Measurements from ENCODE around the gene OSBPL10.

Gene OSBPL10

DNA sequence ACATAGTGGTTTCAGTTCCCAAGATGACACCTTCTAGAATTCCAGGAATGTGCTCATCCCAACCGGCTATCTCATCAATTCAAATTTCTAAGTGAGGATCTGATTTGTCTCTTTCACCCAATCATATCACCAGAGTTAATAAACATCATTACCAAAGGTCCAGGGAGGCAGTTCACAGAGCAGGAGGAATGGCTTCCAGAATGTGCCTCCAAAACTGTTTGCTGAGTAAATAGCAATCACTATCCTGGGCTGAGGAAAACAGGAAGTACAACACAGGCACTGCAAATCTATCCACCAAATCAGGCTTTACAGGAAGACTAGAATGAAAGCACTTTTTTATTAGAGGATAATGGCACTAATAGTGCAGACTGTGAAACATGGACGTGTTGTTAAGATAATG, 61.5 kb downstream of the OSBPL10 start:
- DNase-seq (ENCODE audit: insufficient read length, low spot score) (no peak), FAIRE-seq (no peak)
- TF ChIP-seq POLR2AphosphoS5 (IDR thresholded peaks at IDR 0.05; ENCODE audit: low read depth, low read length), result no peak
- no peak for TF ChIP-seq SPI1 (IDR thresholded peaks at IDR 0.05; ENCODE audit: low read depth, low read length)
- TF ChIP-seq POLR2A (IDR thresholded peaks at IDR 0.05; ENCODE audit: low read depth, low read length), result no peak
- TF ChIP-seq TAF1 (IDR thresholded peaks at IDR 0.05; ENCODE audit: low read depth, low read length), result no peak
- TF ChIP-seq POU2F2 (IDR thresholded peaks at IDR 0.05; ENCODE audit: low read depth, low read length), result no peak
- TF ChIP-seq PAX5 (IDR thresholded peaks at IDR 0.05; ENCODE audit: insufficient read depth, low read length, severe bottlenecking), result no peak

DNA sequence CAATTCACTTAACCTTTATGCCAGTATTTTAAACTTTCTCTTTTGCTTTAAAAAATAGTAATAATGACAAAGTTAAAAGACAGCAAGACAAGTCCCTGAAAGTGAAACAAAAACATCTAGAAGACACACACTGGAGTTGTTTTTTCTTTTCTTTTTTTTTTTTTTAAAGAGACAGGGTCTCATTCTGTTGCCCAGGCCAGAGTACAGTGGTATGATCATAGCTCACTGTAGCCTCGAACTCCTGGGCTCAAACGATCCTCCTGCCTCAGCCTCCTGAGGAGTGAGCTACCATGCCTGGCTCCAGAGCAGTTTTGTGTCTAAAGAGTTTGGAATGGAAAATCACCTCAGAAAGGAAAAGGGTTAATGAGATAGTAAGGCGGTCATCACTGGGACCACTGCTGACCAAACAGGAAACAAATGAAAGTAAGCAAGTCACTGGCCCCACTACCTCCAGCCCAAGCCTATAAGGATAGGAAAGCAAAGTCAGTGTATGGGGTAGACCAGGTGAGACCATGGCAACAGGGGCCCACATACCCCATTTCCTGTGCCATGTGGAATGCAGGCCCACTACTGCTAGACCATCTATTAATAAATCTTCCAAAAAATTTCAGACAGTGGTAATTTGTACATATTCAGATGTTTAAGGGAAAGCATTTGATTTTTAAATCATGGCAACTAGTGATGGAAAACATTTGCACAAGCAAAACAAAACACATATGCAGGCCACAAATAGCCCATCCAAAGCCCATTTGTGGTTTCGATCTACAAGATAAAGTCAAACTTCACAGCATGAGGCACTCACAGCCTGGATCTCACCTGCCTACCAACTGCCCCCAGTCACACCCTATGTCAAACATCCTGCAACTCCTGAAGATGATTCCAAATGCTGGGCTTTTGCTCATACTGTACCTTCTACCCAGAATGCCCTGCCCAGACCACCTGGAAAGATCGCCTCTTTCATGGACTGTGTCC, 62.6 kb downstream of the OSBPL10 start:
- TF ChIP-seq TAF1 (IDR thresholded peaks at IDR 0.05; ENCODE audit: low read depth, low read length), result no peak
- no peak for TF ChIP-seq SPI1 (IDR thresholded peaks at IDR 0.05; ENCODE audit: low read depth, low read length)
- DNase-seq (ENCODE audit: insufficient read length, low spot score) (no peak), FAIRE-seq (no peak)

DNA sequence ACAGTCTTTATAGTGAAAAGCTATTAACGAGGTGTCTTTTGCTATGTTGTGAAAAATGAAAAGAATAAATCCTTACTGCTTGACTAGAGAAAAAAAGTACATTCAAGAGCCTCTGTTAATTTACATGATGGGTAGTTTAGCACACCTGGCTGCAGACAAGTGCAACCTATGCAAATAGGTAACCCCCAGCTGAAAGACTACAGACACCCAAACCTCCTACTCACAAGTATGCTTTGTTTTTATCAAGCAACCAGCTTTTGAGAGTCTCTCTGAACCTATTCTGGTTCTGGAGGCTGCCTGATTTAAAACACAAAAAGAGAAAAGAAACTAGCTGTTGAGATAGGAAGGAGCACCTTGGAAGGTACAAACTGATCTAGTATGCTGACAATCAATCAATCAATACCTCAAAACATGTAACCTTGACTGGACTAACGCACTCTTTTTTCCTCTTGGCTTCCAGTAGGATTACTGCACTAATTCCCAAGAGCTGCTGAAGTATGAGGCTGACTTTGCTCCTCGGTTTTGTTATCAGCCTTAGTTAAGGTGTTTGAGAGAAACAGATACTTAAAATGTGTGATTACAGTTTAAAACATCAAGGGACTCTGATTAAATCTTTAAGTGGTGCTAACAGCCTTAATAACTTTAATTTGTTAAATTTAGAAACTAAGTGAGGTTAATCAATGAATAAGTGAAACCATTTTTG, 63.6 kb downstream of the OSBPL10 start:
- FAIRE-seq (peak; percentile 66), DNase-seq (ENCODE audit: insufficient read length, low spot score) (peak; percentile 12)
- TF ChIP-seq SPI1 (IDR thresholded peaks at IDR 0.05; ENCODE audit: low read depth, low read length) (no peak), POLR2A (IDR thresholded peaks at IDR 0.05; ENCODE audit: low read depth, low read length) (no peak), POU2F2 (IDR thresholded peaks at IDR 0.05; ENCODE audit: low read depth, low read length) (no peak), POLR2AphosphoS5 (IDR thresholded peaks at IDR 0.05; ENCODE audit: low read depth, low read length) (no peak), PAX5 (IDR thresholded peaks at IDR 0.05; ENCODE audit: insufficient read depth, low read length, severe bottlenecking) (no peak), TAF1 (IDR thresholded peaks at IDR 0.05; ENCODE audit: low read depth, low read length) (no peak)

DNA sequence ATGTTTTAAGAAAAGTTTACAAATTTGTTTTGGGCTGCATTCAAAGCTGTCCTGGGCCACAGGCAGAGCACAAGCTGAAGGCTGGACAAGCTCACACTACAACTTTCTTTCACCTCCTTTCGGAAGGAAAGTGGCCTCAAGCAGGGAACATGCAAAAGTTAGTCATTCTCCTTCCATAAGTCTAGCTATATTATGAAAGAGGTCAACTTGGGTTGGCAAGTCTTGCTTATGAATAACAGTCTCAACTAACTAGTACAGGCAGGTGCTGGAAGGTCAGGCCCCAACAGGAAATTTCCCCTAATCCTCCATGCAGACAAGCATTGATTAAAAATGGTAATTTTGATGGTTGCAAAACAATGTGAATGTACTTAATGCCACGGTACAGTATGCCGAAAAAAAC, 69.4 kb downstream of the OSBPL10 start:
- no peak for TF ChIP-seq PAX5 (IDR thresholded peaks at IDR 0.05; ENCODE audit: insufficient read depth, low read length, severe bottlenecking)
- no peak for TF ChIP-seq POLR2AphosphoS5 (IDR thresholded peaks at IDR 0.05; ENCODE audit: low read depth, low read length)
- TF ChIP-seq POLR2A (IDR thresholded peaks at IDR 0.05; ENCODE audit: low read depth, low read length), result no peak
- TF ChIP-seq SPI1 (IDR thresholded peaks at IDR 0.05; ENCODE audit: low read depth, low read length), result no peak
- no peak for FAIRE-seq

DNA sequence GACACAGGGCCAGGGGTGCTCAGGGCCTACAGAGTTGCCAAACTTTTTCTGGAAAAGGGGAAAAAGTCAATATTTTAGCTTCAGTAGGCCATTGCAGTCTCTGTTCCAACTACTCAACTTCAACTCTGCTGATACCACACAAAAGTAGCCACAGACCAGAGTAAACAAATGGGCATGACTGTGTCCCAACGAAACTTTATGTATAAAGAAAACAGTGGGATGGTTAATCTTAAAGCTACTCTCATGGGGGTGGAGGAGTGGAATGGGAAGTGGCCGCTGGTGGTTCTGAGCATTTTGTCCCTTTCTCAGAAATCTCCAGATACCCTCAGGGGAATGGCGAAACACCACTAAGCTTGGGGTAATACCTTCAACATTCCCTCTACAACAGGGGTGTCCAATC, 69.9 kb downstream of the OSBPL10 start:
- no peak for DNase-seq (ENCODE audit: insufficient read length, low spot score)
- no peak for FAIRE-seq
- no peak for TF ChIP-seq SPI1 (IDR thresholded peaks at IDR 0.05; ENCODE audit: low read depth, low read length)
- TF ChIP-seq TAF1 (IDR thresholded peaks at IDR 0.05; ENCODE audit: low read depth, low read length), result no peak
- no peak for TF ChIP-seq POLR2AphosphoS5 (IDR thresholded peaks at IDR 0.05; ENCODE audit: low read depth, low read length)
- TF ChIP-seq POLR2A (IDR thresholded peaks at IDR 0.05; ENCODE audit: low read depth, low read length), result no peak
- no peak for TF ChIP-seq POU2F2 (IDR thresholded peaks at IDR 0.05; ENCODE audit: low read depth, low read length)
- TF ChIP-seq PAX5 (IDR thresholded peaks at IDR 0.05; ENCODE audit: insufficient read depth, low read length, severe bottlenecking), result no peak

More for the DNA sequence above, 69.4 kb downstream of the OSBPL10 start:
- no peak for DNase-seq (ENCODE audit: insufficient read length, low spot score)

DNA sequence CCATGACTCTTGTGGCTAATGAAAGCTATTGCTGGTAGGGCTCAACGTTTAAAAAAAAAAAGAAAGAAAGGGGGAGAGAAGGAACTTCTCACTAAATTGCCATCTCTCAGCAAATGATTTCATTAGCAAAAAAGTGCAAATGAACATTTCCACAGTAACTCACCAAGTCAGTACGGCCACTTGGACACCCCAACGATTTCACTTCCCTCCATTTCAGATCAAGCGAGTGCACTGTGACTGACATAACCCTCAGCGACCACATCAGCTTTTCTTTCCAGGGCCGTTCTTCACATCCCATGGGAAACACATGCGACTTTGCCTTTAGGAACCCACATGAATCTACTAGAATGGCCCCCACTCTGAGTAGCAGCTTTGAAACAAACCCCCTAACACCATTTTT, 71.6 kb downstream of the OSBPL10 start:
- no peak for DNase-seq (ENCODE audit: insufficient read length, low spot score)
- no peak for FAIRE-seq
- TF ChIP-seq TAF1 (IDR thresholded peaks at IDR 0.05; ENCODE audit: low read depth, low read length), result no peak
- no peak for TF ChIP-seq POU2F2 (IDR thresholded peaks at IDR 0.05; ENCODE audit: low read depth, low read length)
- TF ChIP-seq SPI1 (IDR thresholded peaks at IDR 0.05; ENCODE audit: low read depth, low read length), result no peak
- TF ChIP-seq POLR2AphosphoS5 (IDR thresholded peaks at IDR 0.05; ENCODE audit: low read depth, low read length), result no peak
- no peak for TF ChIP-seq POLR2A (IDR thresholded peaks at IDR 0.05; ENCODE audit: low read depth, low read length)
- TF ChIP-seq PAX5 (IDR thresholded peaks at IDR 0.05; ENCODE audit: insufficient read depth, low read length, severe bottlenecking), result no peak

DNA sequence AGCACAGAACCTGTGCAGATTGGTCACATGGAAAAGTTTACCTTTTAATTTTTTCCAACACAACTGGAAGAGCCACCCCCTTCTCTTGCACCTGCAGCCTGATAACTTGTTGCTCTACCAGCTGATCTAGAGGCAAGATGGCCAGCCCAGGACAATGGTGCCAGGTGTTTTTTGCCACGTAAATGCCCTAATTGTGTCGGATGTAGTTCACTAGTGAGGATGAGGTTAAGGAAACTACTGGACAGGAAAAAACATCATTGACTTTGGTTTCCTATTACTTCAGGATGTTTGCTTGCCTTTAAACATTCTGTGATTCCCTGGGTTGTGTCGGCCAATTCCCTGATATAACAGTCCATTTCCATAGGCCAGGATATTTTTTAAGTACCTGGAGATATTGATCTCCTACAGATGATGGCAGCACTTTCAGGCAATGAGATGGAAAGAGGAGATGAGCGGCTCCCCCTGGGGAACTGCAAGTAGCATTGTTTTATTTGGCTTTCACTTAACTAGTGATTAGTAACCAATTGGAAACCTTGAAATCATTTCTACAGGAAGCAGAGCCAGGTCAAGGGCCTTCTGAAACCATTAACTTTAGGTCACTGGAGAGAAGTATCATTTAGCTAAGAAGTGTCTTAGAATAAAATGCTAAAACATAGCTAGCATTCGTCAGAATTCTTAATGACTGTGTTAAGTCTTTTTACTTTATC, 72.5 kb downstream of the OSBPL10 start:
- FAIRE-seq (no peak), DNase-seq (ENCODE audit: insufficient read length, low spot score) (no peak)
- TF ChIP-seq TAF1 (IDR thresholded peaks at IDR 0.05; ENCODE audit: low read depth, low read length) (no peak), SPI1 (IDR thresholded peaks at IDR 0.05; ENCODE audit: low read depth, low read length) (no peak), POLR2A (IDR thresholded peaks at IDR 0.05; ENCODE audit: low read depth, low read length) (no peak), POLR2AphosphoS5 (IDR thresholded peaks at IDR 0.05; ENCODE audit: low read depth, low read length) (no peak), PAX5 (IDR thresholded peaks at IDR 0.05; ENCODE audit: insufficient read depth, low read length, severe bottlenecking) (no peak), POU2F2 (IDR thresholded peaks at IDR 0.05; ENCODE audit: low read depth, low read length) (no peak)

DNA sequence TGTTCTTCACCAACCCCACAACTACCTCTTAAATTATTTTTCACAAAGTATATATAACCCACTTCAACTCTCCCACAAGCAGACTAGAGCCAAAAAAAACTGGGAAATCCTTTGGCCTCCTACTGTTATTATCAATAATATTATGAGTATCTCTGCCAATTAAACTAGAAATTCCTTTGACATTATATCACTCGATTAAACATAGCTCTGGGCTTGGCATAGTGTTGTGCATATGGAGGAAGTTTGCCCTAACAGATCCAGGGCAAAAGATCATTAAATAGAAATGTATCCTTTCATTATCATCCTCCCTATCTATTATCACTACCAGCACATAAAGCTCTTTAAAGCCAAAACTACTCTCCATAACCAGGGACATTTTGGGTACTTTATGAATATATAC, 74.9 kb downstream of the OSBPL10 start:
- TF ChIP-seq POLR2A (IDR thresholded peaks at IDR 0.05; ENCODE audit: low read depth, low read length) (no peak), PAX5 (IDR thresholded peaks at IDR 0.05; ENCODE audit: insufficient read depth, low read length, severe bottlenecking) (no peak), SPI1 (IDR thresholded peaks at IDR 0.05; ENCODE audit: low read depth, low read length) (no peak), POU2F2 (IDR thresholded peaks at IDR 0.05; ENCODE audit: low read depth, low read length) (no peak), POLR2AphosphoS5 (IDR thresholded peaks at IDR 0.05; ENCODE audit: low read depth, low read length) (no peak)
- DNase-seq (ENCODE audit: insufficient read length, low spot score) (no peak), FAIRE-seq (no peak)
